Panc1 (cell line): ENCODE measurements around the gene PHF2. TPM values are rescaled to one million over a fixed set of nuclear protein-coding genes. Genes with fewer than 3 reads are reported as not detected.

Experiments
- ATAC-seq: fragments of 200-7000 bp; cut with Tn5 transposase; 2 replicates; pipeline ENCODE4 v1.9.1; 2020; ENCODE audit warnings: mild to moderate bottlenecking, moderate library complexity
- BruUV-seq: library from RNA; stranded (reverse); fragments of 400-500 nt; replicated peaks from 2 replicates; lab custom pipeline; 2021; lab: Mats Ljungman, UMichigan
- CTCF ChIA-PET: fragments of 300-600 bp; sonication (Branson Sonifier 250); formaldehyde crosslinking; loops from one replicate; lab custom pipeline; 2022; ENCODE audit warnings: antibody characterized with exemption; lab: Charles Lee
- POLR2A ChIA-PET: fragments of 300-600 bp; sonication (Branson Sonifier 250); formaldehyde crosslinking; loops from one replicate; lab custom pipeline; 2022; ENCODE audit warnings: antibody characterized with exemption; lab: Charles Lee
- DNase-seq: peaks from one replicate; pipeline ENCODE4 v3.0.0-alpha.2; 2010; ENCODE audit warnings: low read depth, low spot score
- H3K27ac ChIP-seq: 2 replicates; pipeline ENCODE4 v1.5.1; 2011; ENCODE audit warnings: mild to moderate bottlenecking, low read length, inconsistent platforms
- H3K27me3 ChIP-seq: fragments of 200-500 bp; sonication (Bioruptor generic); 2 replicates; pipeline ENCODE4 v1.6.0; 2014; ENCODE audit warnings: low read length, inconsistent platforms; ENCODE audit not compliant: control insufficient read depth, insufficient read depth
- H3K36me3 ChIP-seq: fragments of 200-500 bp; sonication (Bioruptor generic); 2 replicates; pipeline ENCODE4 v1.5.1; 2014; ENCODE audit warnings: inconsistent platforms, mild to moderate bottlenecking, low read length, moderate library complexity; ENCODE audit not compliant: control insufficient read depth, insufficient read depth
- H3K4me1 ChIP-seq: 2 replicates; pipeline ENCODE4 v1.5.1; 2011; ENCODE audit warnings: inconsistent platforms, mild to moderate bottlenecking, low read length, moderate library complexity; ENCODE audit not compliant: control insufficient read depth, insufficient read depth
- H3K4me3 ChIP-seq, 2 experiments: 2 replicates each; pipeline ENCODE4 v1.5.1; 2011 to 2012; ENCODE audit warnings: low read depth in 2 of 2, low read length in 2 of 2, mild to moderate bottlenecking in 2 of 2, inconsistent platforms in 1 of 2, moderate library complexity in 1 of 2
- H3K9me3 ChIP-seq: fragments of 200-500 bp; sonication (Bioruptor generic); 2 replicates; pipeline ENCODE4 v1.5.1; 2014; ENCODE audit warnings: low read depth, mild to moderate bottlenecking, inconsistent platforms, low read length, moderate library complexity; ENCODE audit not compliant: control insufficient read depth, insufficient read depth
- CTCF ChIP-seq: fragments of 450-650 bp; IDR thresholded peaks from 2 replicates; pipeline ENCODE4 v1.5.1; 2017; ENCODE audit warnings: mild to moderate bottlenecking
- POLR2AphosphoS5 ChIP-seq: IDR thresholded peaks from 2 replicates; pipeline ENCODE4 v1.6.1; 2012; ENCODE audit warnings: mild to moderate bottlenecking, low read depth, low read length, moderate library complexity
- REST ChIP-seq, 2 experiments: IDR thresholded peaks; 2 replicates each; pipeline ENCODE4 v1.6.1; 2011 to 2012; ENCODE audit warnings: low read depth in 2 of 2, control low read depth in 1 of 2, low read length in 1 of 2, mild to moderate bottlenecking in 1 of 2, moderate library complexity in 1 of 2; ENCODE audit not compliant: insufficient read depth in 1 of 2
- SIN3A ChIP-seq: IDR thresholded peaks from 2 replicates; pipeline ENCODE4 v1.6.1; 2012; ENCODE audit warnings: low read depth, mild to moderate bottlenecking, low read length, moderate library complexity, borderline replicate concordance; ENCODE audit not compliant: insufficient read depth
- TCF7L2 ChIP-seq: IDR thresholded peaks from 2 replicates; pipeline ENCODE4 v1.6.1; 2011; ENCODE audit warnings: mild to moderate bottlenecking, low read depth, low read length, inconsistent platforms
- in situ Hi-C: cut with HindIII; loops from 2 replicates; pipeline ENCODE4 v1.10.0; 2016; ENCODE audit warnings: low sequenced_read_pairs, low pct_unique_long_range_greater_than_20kb
- intact Hi-C: fragments of 100-400 bp; cut with micrococcal nuclease; formaldehyde crosslinking; loops from one replicate; pipeline ENCODE4 v1.10.0; 2022; ENCODE audit not compliant: unreplicated experiment
- total RNA-seq: library from RNA; stranded (reverse); gene quantifications from one replicate; pipeline ENCODE4 v1.2.1, GENCODE V29; 2021; ENCODE audit not compliant: unreplicated experiment

PHF2 gene
- total RNA-seq, 1 experiment from 2014 or later = 16.6 TPM

GRCh38 chr9:93578844-93579243 is 2.5 kb downstream of the PHF2 start:
- ATAC-seq (no peak), DNase-seq (no peak)
- Histone ChIP-seq H3K36me3 (no peaks in the 10 kb centered on the region; the same call in 1 of the 2 replicates), H3K27ac (no peak overlapping the region), H3K9me3 (no peaks in the 10 kb centered on the region), H3K27me3 (no peaks in the 10 kb centered on the region), H3K4me3 (no peak overlapping the region), H3K4me1 (peaks cover 10% of the 10 kb centered on the region)
- ChIA-PET POLR2A (no interaction called here), CTCF (no interaction called here)
- intact Hi-C loops (no loop called here), in situ Hi-C loops (no loop called here)
- BruUV-seq = no TSS peak
- TF ChIP-seq TCF7L2 (no peak), CTCF (no peak), REST (IDR thresholded peaks at IDR 0.05; ENCODE audit: insufficient read depth in 1 of 2, low read depth in 2 of 2, low read length in 1 of 2) (no peak), SIN3A (no peak), POLR2AphosphoS5 (no peak)

- CTCF ChIA-PET = no interaction called here
- H3K36me3 ChIP-seq = no peaks in the 10 kb centered on the region; the same call in 1 of the 2 replicates
- DNase-seq (no peak), ATAC-seq (no peak)
- peaks cover 10% of the 10 kb centered on the region for H3K4me1 ChIP-seq
- H3K27ac ChIP-seq = no peak overlapping the region
- intact Hi-C loops = no loop called here
- POLR2A ChIA-PET = no interaction called here
- in situ Hi-C loops = no loop called here
- no TSS peak for BruUV-seq
- no peaks in the 10 kb centered on the region for H3K27me3 ChIP-seq
- no peak overlapping the region for H3K4me3 ChIP-seq
- H3K9me3 ChIP-seq = no peaks in the 10 kb centered on the region; the same call in 1 of the 2 replicates
- no peak for TF ChIP-seq SIN3A
- no peak for TF ChIP-seq CTCF
- TF ChIP-seq TCF7L2 = no peak
- no peak for TF ChIP-seq POLR2AphosphoS5
- TF ChIP-seq REST (IDR thresholded peaks at IDR 0.05; ENCODE audit: insufficient read depth in 1 of 2, low read depth in 2 of 2, low read length in 1 of 2) = no peak
Observed at GRCh38 chr9:93579711-93580516, 3.5 kb downstream of the PHF2 start.
